Measurements from ENCODE around the gene SEC24C.

The SEC24C gene

DNA sequence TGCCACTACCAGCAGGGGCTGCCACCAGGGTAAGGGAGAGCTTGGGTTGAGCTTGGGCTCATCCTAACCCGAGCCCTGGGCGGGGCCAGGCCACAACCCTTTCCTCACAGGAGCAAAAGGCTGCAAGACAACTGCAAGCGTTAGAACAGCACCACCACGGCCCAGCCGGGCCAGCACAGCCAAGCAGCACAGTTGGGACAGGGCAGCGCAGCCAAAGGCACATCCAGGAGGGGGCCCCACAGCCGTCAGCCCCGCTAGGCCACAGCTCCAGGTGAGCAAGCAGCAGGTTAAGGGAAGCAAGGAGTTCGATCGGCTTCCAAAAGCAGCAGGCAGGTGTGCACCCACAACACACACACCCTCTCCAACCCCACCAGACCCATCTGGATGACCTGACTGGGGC lies 74.2 kb downstream of the SEC24C start:
- no peak overlapping the region for H3K4me2 ChIP-seq (ENCODE audit: low read depth, low read length, poor library complexity, severe bottlenecking)
- no peak overlapping the region for H3K4me3 ChIP-seq (ENCODE audit: low read length, poor library complexity, severe bottlenecking)
- H3K9ac ChIP-seq (ENCODE audit: low read depth, low read length, poor library complexity, severe bottlenecking) = no peak overlapping the region
- peaks cover 64% of the 10 kb centered on the region; the same call in 1 of the 2 replicates for H3K36me3 ChIP-seq (ENCODE audit: insufficient read depth, low read length)
- TF ChIP-seq CTCF (conservative IDR thresholded peaks at IDR 0.05; ENCODE audit: low read length) = no peak
- H3K4me1 ChIP-seq (ENCODE audit: insufficient read depth, low read length, poor library complexity, severe bottlenecking) = no peaks in the 10 kb centered on the region
- H4K20me1 ChIP-seq (ENCODE audit: insufficient read depth, low read length, poor library complexity, severe bottlenecking) = no peaks in the 10 kb centered on the region
- H3K9me2 ChIP-seq (replicated peaks; ENCODE audit: low read depth, low read length) = no peaks in the 10 kb centered on the region
- no peaks in the 10 kb centered on the region for H3K79me2 ChIP-seq (ENCODE audit: insufficient read depth, low read length)
- no peaks in the 10 kb centered on the region for H3K9me3 ChIP-seq (ENCODE audit: insufficient read depth, low read depth, low read length)
- H3K27me3 ChIP-seq (ENCODE audit: insufficient read depth, low read length, poor library complexity, severe bottlenecking) = no peaks in the 10 kb centered on the region
- H2AFZ ChIP-seq (ENCODE audit: low read length) = no peak overlapping the region
- 0 out of 2 replicates have a peak, but pooled peaks cover 2% of the 10 kb centered on the region for H3F3A ChIP-seq (ENCODE audit: low read depth)

DNA sequence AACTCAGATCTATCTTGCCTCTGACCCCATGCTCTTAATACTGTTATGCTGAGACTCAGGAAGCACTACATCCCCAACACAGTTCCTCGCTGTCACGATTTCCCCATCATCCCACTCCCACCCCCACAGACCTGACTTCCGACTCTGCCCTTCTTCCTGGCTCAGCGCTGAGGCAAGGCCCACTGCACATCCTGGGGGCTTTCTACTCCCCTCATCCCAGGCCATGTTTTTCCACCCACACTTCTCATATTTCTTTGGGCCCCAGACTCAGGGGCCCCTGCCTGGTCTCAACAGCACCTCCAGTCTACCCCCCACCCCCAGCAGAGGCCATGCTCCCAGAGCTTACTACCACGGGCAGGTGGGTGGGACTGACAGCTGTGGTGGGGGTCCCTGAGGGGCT lies 74.9 kb downstream of the SEC24C start:
- no peaks in the 10 kb centered on the region for H3K79me2 ChIP-seq (ENCODE audit: insufficient read depth, low read length)
- TF ChIP-seq EZH2phosphoT487 (IDR thresholded peaks at IDR 0.05; ENCODE audit: borderline replicate concordance) (no peak), CTCF (conservative IDR thresholded peaks at IDR 0.05; ENCODE audit: low read length) (no peak)
- no peak overlapping the region for H2AFZ ChIP-seq (ENCODE audit: low read length)
- no peak overlapping the region for H3K4me3 ChIP-seq (ENCODE audit: low read length, poor library complexity, severe bottlenecking)
- no peaks in the 10 kb centered on the region for H3K9me3 ChIP-seq (ENCODE audit: insufficient read depth, low read depth, low read length)
- H3K27me3 ChIP-seq (ENCODE audit: insufficient read depth, low read length, poor library complexity, severe bottlenecking) = no peaks in the 10 kb centered on the region
- no peak overlapping the region for H3K4me2 ChIP-seq (ENCODE audit: low read depth, low read length, poor library complexity, severe bottlenecking)
- H3K4me1 ChIP-seq (ENCODE audit: insufficient read depth, low read length, poor library complexity, severe bottlenecking) = no peaks in the 10 kb centered on the region
- 0 out of 2 replicates have a peak, but pooled peaks cover 2% of the 10 kb centered on the region for H3F3A ChIP-seq (ENCODE audit: low read depth)
- H4K20me1 ChIP-seq (ENCODE audit: insufficient read depth, low read length, poor library complexity, severe bottlenecking) = no peaks in the 10 kb centered on the region
- peaks cover 64% of the 10 kb centered on the region; the same call in 1 of the 2 replicates for H3K36me3 ChIP-seq (ENCODE audit: insufficient read depth, low read length)
- no peaks in the 10 kb centered on the region for H3K9me2 ChIP-seq (replicated peaks; ENCODE audit: low read depth, low read length)
- no peak overlapping the region for H3K9ac ChIP-seq (ENCODE audit: low read depth, low read length, poor library complexity, severe bottlenecking)

DNA sequence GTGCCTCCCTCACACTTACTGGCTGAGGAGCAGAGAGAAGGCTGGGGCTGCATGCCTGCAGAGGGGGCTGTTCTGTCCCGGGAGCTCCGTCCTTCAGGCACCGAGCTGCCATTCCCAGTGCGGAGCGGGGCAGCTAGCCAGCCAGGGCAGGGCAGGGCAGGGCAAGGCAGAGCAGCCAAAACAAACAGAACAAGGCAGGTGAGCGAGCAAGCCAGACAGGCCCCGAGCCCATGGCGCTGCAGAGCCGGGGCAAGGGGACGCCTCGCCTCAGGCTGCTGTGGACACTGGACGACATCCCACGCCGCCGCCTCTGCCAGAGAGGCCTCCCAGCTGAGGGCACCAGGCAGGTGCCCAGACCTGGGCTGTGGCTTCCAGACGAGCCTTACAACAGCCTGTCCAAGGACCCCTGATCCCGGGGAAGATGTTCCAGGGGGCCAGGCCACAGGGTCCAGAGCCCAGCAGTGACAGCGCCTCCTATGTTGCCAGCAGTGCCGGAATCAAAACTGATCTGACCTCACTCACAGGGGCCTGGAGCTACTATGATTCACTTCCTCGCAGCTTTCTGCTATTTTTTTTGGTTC lies 75.4 kb downstream of the SEC24C start:
- Histone ChIP-seq H3F3A (ENCODE audit: low read depth) (0 out of 2 replicates have a peak, but pooled peaks cover 2% of the 10 kb centered on the region), H3K9ac (ENCODE audit: low read depth, low read length, poor library complexity, severe bottlenecking) (no peak overlapping the region), H2AFZ (ENCODE audit: low read length) (no peak overlapping the region), H3K4me3 (ENCODE audit: low read length, poor library complexity, severe bottlenecking) (no peak overlapping the region), H3K36me3 (ENCODE audit: insufficient read depth, low read length) (peaks cover 70% of the 10 kb centered on the region; the same call in 1 of the 2 replicates), H4K20me1 (ENCODE audit: insufficient read depth, low read length, poor library complexity, severe bottlenecking) (no peaks in the 10 kb centered on the region), H3K9me2 (replicated peaks; ENCODE audit: low read depth, low read length) (no peaks in the 10 kb centered on the region), H3K9me3 (ENCODE audit: insufficient read depth, low read depth, low read length) (no peaks in the 10 kb centered on the region), H3K27me3 (ENCODE audit: insufficient read depth, low read length, poor library complexity, severe bottlenecking) (no peaks in the 10 kb centered on the region), H3K4me1 (ENCODE audit: insufficient read depth, low read length, poor library complexity, severe bottlenecking) (no peaks in the 10 kb centered on the region), H3K4me2 (ENCODE audit: low read depth, low read length, poor library complexity, severe bottlenecking) (no peak overlapping the region), H3K79me2 (ENCODE audit: insufficient read depth, low read length) (no peaks in the 10 kb centered on the region)
- TF ChIP-seq EZH2phosphoT487 (IDR thresholded peaks at IDR 0.05; ENCODE audit: borderline replicate concordance) (no peak), CTCF (conservative IDR thresholded peaks at IDR 0.05; ENCODE audit: low read length) (no peak)

Data from Loucy (cell line).